ENCODE results near the gene ZNF3. TPM values are rescaled to one million over a fixed set of nuclear protein-coding genes. Genes with fewer than 3 reads are reported as not detected.

ZNF3 gene
- total RNA-seq, 2 donors from 2014 or later = 32.8 to 39.9 TPM

DNA sequence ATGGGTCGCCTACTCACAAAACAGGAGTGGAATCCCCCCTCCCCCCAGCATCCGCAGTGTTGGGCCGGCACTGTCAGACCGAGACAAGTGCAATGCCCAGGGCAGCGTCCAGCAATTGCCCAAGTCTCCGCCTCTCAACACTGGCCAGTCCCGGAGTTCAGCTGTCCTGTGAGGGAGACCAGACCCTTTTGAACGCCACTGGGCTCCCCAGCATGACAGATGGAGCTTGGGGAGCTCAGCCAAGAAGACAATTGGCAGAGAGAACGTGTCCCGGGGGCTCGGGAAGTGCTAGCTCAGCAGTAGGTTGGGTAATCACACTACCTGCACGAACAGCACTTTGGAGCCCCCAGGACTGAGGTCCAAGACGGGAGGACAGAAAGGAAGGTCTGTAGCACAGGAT, 12.0 kb upstream of the ZNF3 start:
- Mint-ChIP-seq H3K27ac (peak overlapping the region; percentile 77), H3K27me3 (ENCODE audit: insufficient read depth) (no peaks in the 10 kb centered on the region), H3K4me1 (peaks cover 9% of the 10 kb centered on the region), H3K36me3 (ENCODE audit: low read depth) (peaks cover 80% of the 10 kb centered on the region), H3K9me3 (no peaks in the 10 kb centered on the region), H3K4me3 (no peak overlapping the region)
- 91 to 93% methylated on average over 8 to 13 of the region's 13 CpGs for WGBS, 2 experiments (ENCODE audit: insufficient coverage in 1 of 2, insufficient read length in 1 of 2)
- H3K4me1 ChIP-seq (ENCODE audit: control insufficient read depth, insufficient read depth, low read length) = peaks cover under 1% of the 10 kb centered on the region
- TF ChIP-seq, protein P1, sequence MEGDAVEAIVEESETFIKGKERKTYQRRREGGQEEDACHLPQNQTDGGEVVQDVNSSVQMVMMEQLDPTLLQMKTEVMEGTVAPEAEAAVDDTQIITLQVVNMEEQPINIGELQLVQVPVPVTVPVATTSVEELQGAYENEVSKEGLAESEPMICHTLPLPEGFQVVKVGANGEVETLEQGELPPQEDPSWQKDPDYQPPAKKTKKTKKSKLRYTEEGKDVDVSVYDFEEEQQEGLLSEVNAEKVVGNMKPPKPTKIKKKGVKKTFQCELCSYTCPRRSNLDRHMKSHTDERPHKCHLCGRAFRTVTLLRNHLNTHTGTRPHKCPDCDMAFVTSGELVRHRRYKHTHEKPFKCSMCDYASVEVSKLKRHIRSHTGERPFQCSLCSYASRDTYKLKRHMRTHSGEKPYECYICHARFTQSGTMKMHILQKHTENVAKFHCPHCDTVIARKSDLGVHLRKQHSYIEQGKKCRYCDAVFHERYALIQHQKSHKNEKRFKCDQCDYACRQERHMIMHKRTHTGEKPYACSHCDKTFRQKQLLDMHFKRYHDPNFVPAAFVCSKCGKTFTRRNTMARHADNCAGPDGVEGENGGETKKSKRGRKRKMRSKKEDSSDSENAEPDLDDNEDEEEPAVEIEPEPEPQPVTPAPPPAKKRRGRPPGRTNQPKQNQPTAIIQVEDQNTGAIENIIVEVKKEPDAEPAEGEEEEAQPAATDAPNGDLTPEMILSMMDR (conservative IDR thresholded peaks at IDR 0.05) = no peak
- H3K27ac ChIP-seq (ENCODE audit: low read depth, low read length) = no peak overlapping the region
- no peak overlapping the region for H3K9ac ChIP-seq (ENCODE audit: extremely low read depth, low read length, poor library complexity, severe bottlenecking)
- no peaks in the 10 kb centered on the region for H3K27me3 ChIP-seq (ENCODE audit: control insufficient read depth, insufficient read depth, low read length, poor library complexity, severe bottlenecking)
- DNase-seq = peak; percentile 66
- H3K36me3 ChIP-seq (ENCODE audit: control insufficient read depth, insufficient read depth, low read length) = peaks cover 82% of the 10 kb centered on the region
- no peak overlapping the region for H3K4me3 ChIP-seq (ENCODE audit: low read length)
- no peaks in the 10 kb centered on the region for H3K9me3 ChIP-seq (ENCODE audit: control insufficient read depth, low read length)

DNA sequence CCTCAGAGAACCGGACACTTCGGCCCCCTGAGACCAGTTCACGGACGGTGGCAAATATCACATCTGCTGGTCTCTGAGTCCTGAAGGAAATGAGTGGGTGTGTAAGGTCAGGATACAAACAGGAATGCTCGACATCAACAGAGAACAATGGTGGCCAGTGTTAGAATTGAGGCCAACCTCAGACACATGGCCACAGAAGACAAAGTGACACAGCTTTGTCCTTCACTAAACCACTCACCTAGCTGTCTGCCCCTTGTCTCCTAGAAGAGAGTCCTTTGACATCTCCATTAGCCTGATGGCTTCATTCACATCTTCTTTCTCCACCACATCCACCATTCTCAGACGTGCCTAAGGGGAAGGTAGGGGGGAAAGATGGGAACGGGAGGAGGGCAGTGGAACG, 11.5 kb upstream of the ZNF3 start:
- TF ChIP-seq, protein P1 (conservative IDR thresholded peaks at IDR 0.05) = no peak
- Histone ChIP-seq H3K9me3 (ENCODE audit: control insufficient read depth, low read length) (no peaks in the 10 kb centered on the region), H3K4me3 (ENCODE audit: low read length) (no peak overlapping the region), H3K27me3 (ENCODE audit: control insufficient read depth, insufficient read depth, low read length, poor library complexity, severe bottlenecking) (no peaks in the 10 kb centered on the region), H3K27ac (ENCODE audit: low read depth, low read length) (no peak overlapping the region), H3K36me3 (ENCODE audit: control insufficient read depth, insufficient read depth, low read length) (peaks cover 78% of the 10 kb centered on the region), H3K9ac (ENCODE audit: extremely low read depth, low read length, poor library complexity, severe bottlenecking) (no peak overlapping the region), H3K4me1 (ENCODE audit: control insufficient read depth, insufficient read depth, low read length) (no peaks in the 10 kb centered on the region)
- DNase-seq = no peak
- Mint-ChIP-seq H3K27me3 (ENCODE audit: insufficient read depth) (no peaks in the 10 kb centered on the region), H3K27ac (peak overlapping the region; percentile 77), H3K4me3 (no peak overlapping the region), H3K4me1 (peaks cover 7% of the 10 kb centered on the region), H3K9me3 (no peaks in the 10 kb centered on the region), H3K36me3 (ENCODE audit: low read depth) (peaks cover 75% of the 10 kb centered on the region)
- WGBS, 2 experiments (ENCODE audit: insufficient coverage in 1 of 2, insufficient read length in 1 of 2) = 95 to 100% methylated on average over 5 to 8 of the region's 8 CpGs

DNA sequence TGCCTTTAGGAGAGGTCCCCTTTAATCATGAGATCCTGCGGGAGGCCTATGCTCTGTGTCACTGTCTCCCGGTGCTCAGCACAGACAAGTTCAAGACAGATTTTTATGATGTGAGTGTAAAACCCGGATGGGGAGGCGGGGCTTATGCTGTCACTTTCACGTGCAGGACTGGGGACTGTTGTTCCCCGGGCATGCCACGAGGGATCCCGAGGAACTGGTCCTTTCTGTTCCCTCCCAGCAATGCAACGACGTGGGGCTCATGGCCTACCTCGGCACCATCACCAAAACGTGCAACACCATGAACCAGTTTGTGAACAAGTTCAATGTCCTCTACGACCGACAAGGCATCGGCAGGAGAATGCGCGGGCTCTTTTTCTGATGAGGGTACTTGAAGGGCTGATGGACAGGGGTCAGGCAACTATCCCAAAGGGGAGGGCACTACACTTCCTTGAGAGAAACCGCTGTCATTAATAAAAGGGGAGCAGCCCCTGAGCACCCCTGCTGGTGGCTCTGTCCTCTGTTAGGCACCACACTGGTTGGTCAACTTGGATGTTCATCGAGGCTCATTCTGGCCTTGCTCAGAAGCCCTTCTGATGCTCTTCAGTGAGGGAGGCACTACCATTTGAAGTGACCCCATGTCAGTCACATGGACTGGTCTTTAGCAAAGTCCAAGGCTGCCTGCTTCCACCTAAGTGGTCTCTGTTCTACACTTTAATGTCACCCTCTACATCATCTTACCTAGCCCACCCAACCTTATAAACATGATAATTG, 10.1 kb upstream of the ZNF3 start:
- H3K4me3 Mint-ChIP-seq = no peak overlapping the region
- no peaks in the 10 kb centered on the region for H3K27me3 ChIP-seq (ENCODE audit: control insufficient read depth, insufficient read depth, low read length, poor library complexity, severe bottlenecking)
- DNase-seq = peak; percentile 81
- H3K4me1 ChIP-seq (ENCODE audit: control insufficient read depth, insufficient read depth, low read length) = no peaks in the 10 kb centered on the region
- peaks cover 62% of the 10 kb centered on the region for H3K36me3 Mint-ChIP-seq (ENCODE audit: low read depth)
- TF ChIP-seq, protein P1 (conservative IDR thresholded peaks at IDR 0.05) = peak; percentile 53
- H3K36me3 ChIP-seq (ENCODE audit: control insufficient read depth, insufficient read depth, low read length) = peaks cover 64% of the 10 kb centered on the region
- peak overlapping the region; percentile 62 for H3K27ac Mint-ChIP-seq
- no peak overlapping the region for H3K4me3 ChIP-seq (ENCODE audit: low read length)
- no peaks in the 10 kb centered on the region for H3K9me3 ChIP-seq (ENCODE audit: control insufficient read depth, low read length)
- H3K9ac ChIP-seq (ENCODE audit: extremely low read depth, low read length, poor library complexity, severe bottlenecking) = no peak overlapping the region
- H3K4me1 Mint-ChIP-seq = peaks cover 7% of the 10 kb centered on the region
- no peak overlapping the region for H3K27ac ChIP-seq (ENCODE audit: low read depth, low read length)
- WGBS, 2 experiments (ENCODE audit: insufficient coverage in 1 of 2, insufficient read length in 1 of 2) = 89 to 90% methylated on average over 13 to 19 of the region's 19 CpGs
- no peaks in the 10 kb centered on the region for H3K9me3 Mint-ChIP-seq
- no peaks in the 10 kb centered on the region for H3K27me3 Mint-ChIP-seq (ENCODE audit: insufficient read depth)

Data from endodermal cell (in vitro differentiated cells).